Cardiac fibroblast (primary cell): ENCODE results near the gene IRF2BPL.
A peak's percentile ranks its signal among the peaks of the same experiment; 100 is the strongest.

ENCODE experiments used
- DNase-seq, 2 donors: peaks; one replicate each; pipeline versions ENCODE4 v3.0.0 to v3.0.0-alpha.2; 2010; ENCODE audit warnings: low read depth in 2 of 2
- H3K4me3 ChIP-seq, 2 donors: replicated peaks in 1 of 2; 1 replicate in 1 of 2; 2 replicates in 1 of 2; pipeline ENCODE4 v1.5.1; 2011; ENCODE audit warnings: low read depth in 2 of 2, low read length in 2 of 2, mild to moderate bottlenecking in 2 of 2, moderate library complexity in 1 of 2
- CTCF ChIP-seq: IDR thresholded peaks from one replicate; pipeline ENCODE4 v1.5.1; 2011; ENCODE audit warnings: low read depth, mild to moderate bottlenecking, low read length, inconsistent platforms

Gene IRF2BPL

DNA sequence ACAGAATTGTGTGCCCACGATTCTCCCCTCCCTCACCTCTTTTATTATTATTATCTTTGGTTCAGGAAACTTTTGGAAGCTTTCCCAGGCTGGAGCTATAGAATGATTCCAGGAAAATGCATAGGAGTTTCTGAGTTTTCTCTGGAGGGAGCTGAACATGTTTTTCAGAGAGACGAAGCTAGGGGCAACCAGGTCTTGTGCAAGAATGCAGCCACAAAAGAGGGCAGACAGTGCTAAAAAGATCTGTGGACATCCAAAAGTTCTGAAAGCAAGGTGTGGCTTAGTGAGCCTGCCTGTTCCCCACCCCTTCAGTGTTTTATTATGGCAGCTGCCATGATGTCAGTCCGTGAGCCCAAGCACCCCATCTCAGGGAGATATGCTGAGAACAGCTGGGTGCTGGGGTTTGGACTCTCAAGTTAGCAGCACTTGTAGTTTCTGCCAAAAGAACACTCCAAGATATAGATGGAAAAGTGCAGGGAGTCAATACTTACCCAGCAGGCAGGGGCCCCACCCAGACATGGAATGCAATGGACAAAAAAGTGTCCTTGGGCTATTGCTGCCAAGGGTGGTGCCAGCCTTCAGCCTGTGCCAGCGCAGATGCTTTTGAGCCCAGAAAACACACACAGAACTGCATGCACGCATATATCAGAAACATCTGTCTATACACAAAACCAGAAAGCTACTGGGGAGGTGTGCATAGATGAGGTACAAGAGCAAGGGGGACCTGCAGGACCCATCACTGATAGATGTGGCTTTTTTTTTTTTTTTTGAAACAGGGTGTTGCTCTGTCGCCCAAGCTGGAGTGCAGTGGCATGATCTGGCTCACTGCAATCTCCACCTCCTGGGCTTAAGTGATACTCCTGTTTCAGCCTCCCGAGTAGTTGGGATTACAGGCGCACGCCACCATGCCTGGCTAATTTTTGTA lies 17.0 kb upstream of the IRF2BPL start:
- no peak overlapping the region for H3K4me3 ChIP-seq
- no peak for TF ChIP-seq CTCF
- no peak for DNase-seq

DNA sequence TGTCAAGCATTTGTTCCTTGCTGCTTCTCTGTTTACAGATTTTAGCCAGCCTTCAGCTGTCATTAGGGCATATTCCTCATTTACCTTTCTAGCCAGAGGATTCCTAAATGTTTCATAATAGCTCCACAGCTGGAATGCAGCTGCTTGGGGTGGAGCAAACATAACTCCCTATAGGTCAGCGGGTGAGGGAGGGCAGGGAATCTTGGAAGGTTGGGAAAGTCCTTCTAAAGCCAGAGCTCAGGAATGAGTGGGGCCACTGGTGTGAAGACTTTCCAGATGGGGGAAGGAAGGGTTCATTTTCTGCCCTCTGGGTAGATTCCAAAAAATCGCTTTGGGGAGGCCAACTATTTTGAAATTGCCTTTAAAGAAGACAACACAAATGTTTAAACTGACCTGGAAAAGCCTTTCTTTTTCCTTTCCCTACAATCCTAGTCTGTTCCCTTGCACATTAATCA lies 16.3 kb upstream of the IRF2BPL start:
- DNase-seq = peak; percentile 69 to 95
- H3K4me3 ChIP-seq = no peak overlapping the region
- TF ChIP-seq CTCF = no peak

DNA sequence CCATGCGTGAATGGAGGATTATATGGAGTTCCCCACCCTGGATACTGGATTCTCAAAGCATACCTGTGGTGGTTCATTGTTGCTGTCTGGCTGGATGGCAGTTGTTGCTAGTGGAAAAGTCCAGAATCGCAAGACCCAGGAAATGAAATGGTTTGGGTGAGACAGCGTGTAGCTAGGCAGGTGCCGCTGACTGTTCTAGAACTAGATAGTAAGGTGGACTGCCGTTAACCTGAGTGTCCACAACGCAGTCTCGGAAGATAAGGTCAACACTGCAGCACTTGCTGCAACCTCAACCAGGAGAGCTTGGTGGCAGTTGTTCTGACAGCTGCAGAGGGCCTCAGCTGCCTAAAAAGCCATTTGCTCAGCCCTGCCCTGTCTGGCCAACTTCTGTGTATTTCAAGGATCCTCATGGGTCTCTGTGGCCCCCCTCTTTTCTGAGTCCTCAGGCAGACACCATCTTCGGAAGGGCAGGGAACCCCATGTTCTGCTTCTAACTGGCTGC lies 15.5 kb upstream of the IRF2BPL start:
- no peak overlapping the region for H3K4me3 ChIP-seq
- TF ChIP-seq CTCF = no peak
- DNase-seq = peak in 1 of 2 donors; percentile 16

- DNase-seq = peak; percentile 96
- no peak for TF ChIP-seq CTCF
- H3K4me3 ChIP-seq = no peak overlapping the region
Measured at GRCh38 chr14:77043177-77043983, 14.9 kb upstream of the IRF2BPL start.

- no peak overlapping the region for H3K4me3 ChIP-seq
- TF ChIP-seq CTCF = no peak
- peak; percentile 96 to 98 for DNase-seq
Measured at GRCh38 chr14:77041881-77042545, 13.5 kb upstream of the IRF2BPL start.
